H9 (cell line): ENCODE results near the gene ACTRT1. TPM values are rescaled to one million over a fixed set of nuclear protein-coding genes. Genes with fewer than 3 reads are reported as not detected.

ENCODE experiments used
- DNase-seq: peaks from one replicate; pipeline ENCODE4 v3.0.0-alpha.2; 2017
- H2AFZ ChIP-seq: one replicate; pipeline ENCODE4 v1.6.1; 2013; ENCODE audit warnings: mild to moderate bottlenecking, low read length, control low read depth, moderate library complexity
- H2AK5ac ChIP-seq: 2 replicates; pipeline ENCODE4 v1.6.1; 2013; ENCODE audit warnings: low read length, control low read depth, mixed read lengths; ENCODE audit not compliant: insufficient read length
- H2BK120ac ChIP-seq: one replicate; pipeline ENCODE4 v1.6.1; 2013; ENCODE audit warnings: low read depth, mild to moderate bottlenecking, low read length, control low read depth, inconsistent platforms; ENCODE audit not compliant: poor library complexity, severe bottlenecking
- H2BK12ac ChIP-seq: 2 replicates; pipeline ENCODE4 v1.6.1; 2013; ENCODE audit warnings: low read length, control low read depth, mixed read lengths, low read depth; ENCODE audit not compliant: insufficient read length
- H2BK15ac ChIP-seq: 2 replicates; pipeline ENCODE4 v1.6.1; 2013; ENCODE audit warnings: low read depth, low read length, control low read depth
- H2BK20ac ChIP-seq: one replicate; pipeline ENCODE4 v1.6.1; 2013; ENCODE audit warnings: low read depth, mild to moderate bottlenecking, low read length, control low read depth, inconsistent platforms; ENCODE audit not compliant: poor library complexity, severe bottlenecking
- H2BK5ac ChIP-seq: 2 replicates; pipeline ENCODE4 v1.6.1; 2013; ENCODE audit warnings: low read length, control low read depth, mixed read lengths; ENCODE audit not compliant: insufficient read length
- H3K14ac ChIP-seq: 2 replicates; pipeline ENCODE4 v1.6.1; 2013; ENCODE audit warnings: low read length, control low read depth; ENCODE audit not compliant: insufficient read depth
- H3K18ac ChIP-seq: 2 replicates; pipeline ENCODE4 v1.6.1; 2013; ENCODE audit warnings: low read depth, mild to moderate bottlenecking, mixed read lengths, low read length, control low read depth; ENCODE audit not compliant: insufficient read length
- H3K23ac ChIP-seq: 2 replicates; pipeline ENCODE4 v1.6.1; 2013; ENCODE audit warnings: low read length, control low read depth, mixed read lengths, low read depth; ENCODE audit not compliant: insufficient read length
- H3K23me2 ChIP-seq: 2 replicates; pipeline ENCODE4 v1.6.1; 2013; ENCODE audit warnings: low read depth, mild to moderate bottlenecking, mixed read lengths, low read length, control low read depth; ENCODE audit not compliant: insufficient read length, poor library complexity, severe bottlenecking
- H3K27ac ChIP-seq: 2 replicates; pipeline ENCODE4 v1.5.1; 2013; ENCODE audit warnings: low read length, control low read depth, mixed read lengths, low read depth; ENCODE audit not compliant: insufficient read length
- H3K27me3 ChIP-seq: 2 replicates; pipeline ENCODE4 v1.6.1; 2013; ENCODE audit warnings: low read length, control low read depth, inconsistent platforms; ENCODE audit not compliant: insufficient read depth
- H3K4ac ChIP-seq: 2 replicates; pipeline ENCODE4 v1.6.1; 2013; ENCODE audit warnings: low read depth, mild to moderate bottlenecking, control low read depth, inconsistent platforms, low read length, moderate library complexity
- H3K4me1 ChIP-seq: 2 replicates; pipeline ENCODE4 v1.6.1; 2013; ENCODE audit warnings: low read length, control low read depth, inconsistent platforms; ENCODE audit not compliant: insufficient read depth
- H3K4me2 ChIP-seq: 2 replicates; pipeline ENCODE4 v1.6.1; 2013; ENCODE audit warnings: low read length, control low read depth, mixed read lengths; ENCODE audit not compliant: insufficient read length, insufficient read depth
- H3K56ac ChIP-seq: 2 replicates; pipeline ENCODE4 v1.6.1; 2013; ENCODE audit warnings: low read depth, mild to moderate bottlenecking, mixed read lengths, low read length, control low read depth; ENCODE audit not compliant: insufficient read length
- H3K79me1 ChIP-seq: 2 replicates; pipeline ENCODE4 v1.6.1; 2013; ENCODE audit warnings: low read depth, mild to moderate bottlenecking, moderate library complexity, low read length, control low read depth, inconsistent platforms; ENCODE audit not compliant: insufficient read depth, poor library complexity, severe bottlenecking
- H3K79me2 ChIP-seq: 2 replicates; pipeline ENCODE4 v1.6.1; 2013; ENCODE audit warnings: low read length, control low read depth, inconsistent platforms; ENCODE audit not compliant: insufficient read depth
- H3K9ac ChIP-seq: 2 replicates; pipeline ENCODE4 v1.6.1; 2013; ENCODE audit warnings: low read length, control low read depth, mixed read lengths; ENCODE audit not compliant: insufficient read length; ENCODE audit errors: extremely low read depth
- H3K9me3 ChIP-seq: one replicate; pipeline ENCODE4 v1.6.1; 2013; ENCODE audit warnings: low read depth, low read length, inconsistent platforms; ENCODE audit not compliant: control insufficient read depth
- H3T11ph ChIP-seq: one replicate; pipeline ENCODE4 v1.6.1; 2013; ENCODE audit warnings: mild to moderate bottlenecking, low read length, control low read depth, inconsistent platforms
- H4K20me1 ChIP-seq: one replicate; pipeline ENCODE4 v1.6.1; 2013; ENCODE audit not compliant: control insufficient read depth, insufficient read length, insufficient read depth
- H4K5ac ChIP-seq: 2 replicates; pipeline ENCODE4 v1.6.1; 2013; ENCODE audit warnings: low read depth, mild to moderate bottlenecking, mixed read lengths, low read length, control low read depth; ENCODE audit not compliant: insufficient read length
- H4K8ac ChIP-seq: replicated peaks from 2 replicates; pipeline ENCODE4 v1.6.1; 2013; ENCODE audit warnings: low read length, control low read depth, mixed read lengths, low read depth; ENCODE audit not compliant: insufficient read length
- H4K91ac ChIP-seq: 2 replicates; pipeline ENCODE4 v1.6.1; 2013; ENCODE audit warnings: low read depth, mild to moderate bottlenecking, moderate library complexity, mixed read lengths, low read length, control low read depth; ENCODE audit not compliant: insufficient read length
- H3K27ac Mint-ChIP-seq, 3 experiments: 2 replicates in 2 of 3; 3 replicates in 1 of 3; pipeline ENCODE4 v1.8.0; 2020 to 2021; ENCODE audit warnings: mixed read lengths in 3 of 3, mild to moderate bottlenecking in 1 of 3, moderate library complexity in 1 of 3
- H3K27me3 Mint-ChIP-seq: 2 replicates; pipeline ENCODE4 v1.8.0; 2021; ENCODE audit warnings: low read depth, mild to moderate bottlenecking, moderate library complexity, mixed read lengths
- H3K36me3 Mint-ChIP-seq, 3 experiments: 2 replicates in 2 of 3; 3 replicates in 1 of 3; pipeline ENCODE4 v1.8.0; 2020 to 2021; ENCODE audit warnings: low read depth in 3 of 3, mixed read lengths in 3 of 3; ENCODE audit not compliant: insufficient read depth in 1 of 3
- H3K4me1 Mint-ChIP-seq, 2 experiments: 2 replicates each; pipeline ENCODE4 v1.8.0; 2020; ENCODE audit warnings: mixed read lengths in 2 of 2
- H3K4me3 Mint-ChIP-seq, 2 experiments: 2 replicates in 1 of 2; 3 replicates in 1 of 2; pipeline ENCODE4 v1.8.0; 2020 to 2021; ENCODE audit warnings: mild to moderate bottlenecking in 2 of 2, mixed read lengths in 2 of 2, moderate library complexity in 1 of 2
- H3K9me3 Mint-ChIP-seq, 2 experiments: 2 replicates in 1 of 2; 3 replicates in 1 of 2; pipeline ENCODE4 v1.8.0; 2020; ENCODE audit warnings: mild to moderate bottlenecking in 2 of 2, mixed read lengths in 2 of 2, moderate library complexity in 1 of 2
- WGBS: extraction: QIAGEN DNeasy Blood & Tissue Kit; methylation state at CpG from one replicate; pipeline ENCODE4 v1.1.7; 2013; ENCODE audit warnings: missing lambda C conversion rate, low lambda C conversion rate, mixed read lengths; ENCODE audit not compliant: insufficient read length; ENCODE audit errors: extremely low coverage; 5-methylcytosine and 5-hydroxymethylcytosine counted together
- total RNA-seq: library from RNA; stranded (reverse); gene quantifications from 2 replicates; pipeline ENCODE4 v1.2.1, GENCODE V29; 2021
- TF ChIP-seq, protein P1 (sequence below): fragments of 200-600 bp; sonication (generic); conservative IDR thresholded peaks from 3 replicates; pipeline ENCODE4 v1.8.0; 2021; ENCODE audit warnings: antibody characterized with exemption, mild to moderate bottlenecking

The ACTRT1 gene
- total RNA-seq, 1 experiment from 2014 or later: not detected

- no CpG with 5 or more reads among the region's 2 CpGs for WGBS
- no peak overlapping the region for H4K5ac ChIP-seq
These were observed 5.2 kb upstream of the ACTRT1 start for GRCh38 chrX:128057421-128057820.

More at GRCh38 chrX:128057421-128057820, 5.2 kb upstream of the ACTRT1 start:
- TF ChIP-seq, protein P1, sequence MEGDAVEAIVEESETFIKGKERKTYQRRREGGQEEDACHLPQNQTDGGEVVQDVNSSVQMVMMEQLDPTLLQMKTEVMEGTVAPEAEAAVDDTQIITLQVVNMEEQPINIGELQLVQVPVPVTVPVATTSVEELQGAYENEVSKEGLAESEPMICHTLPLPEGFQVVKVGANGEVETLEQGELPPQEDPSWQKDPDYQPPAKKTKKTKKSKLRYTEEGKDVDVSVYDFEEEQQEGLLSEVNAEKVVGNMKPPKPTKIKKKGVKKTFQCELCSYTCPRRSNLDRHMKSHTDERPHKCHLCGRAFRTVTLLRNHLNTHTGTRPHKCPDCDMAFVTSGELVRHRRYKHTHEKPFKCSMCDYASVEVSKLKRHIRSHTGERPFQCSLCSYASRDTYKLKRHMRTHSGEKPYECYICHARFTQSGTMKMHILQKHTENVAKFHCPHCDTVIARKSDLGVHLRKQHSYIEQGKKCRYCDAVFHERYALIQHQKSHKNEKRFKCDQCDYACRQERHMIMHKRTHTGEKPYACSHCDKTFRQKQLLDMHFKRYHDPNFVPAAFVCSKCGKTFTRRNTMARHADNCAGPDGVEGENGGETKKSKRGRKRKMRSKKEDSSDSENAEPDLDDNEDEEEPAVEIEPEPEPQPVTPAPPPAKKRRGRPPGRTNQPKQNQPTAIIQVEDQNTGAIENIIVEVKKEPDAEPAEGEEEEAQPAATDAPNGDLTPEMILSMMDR: no peak
- no peak overlapping the region for H3K18ac ChIP-seq
- H3K9ac ChIP-seq: no peak overlapping the region
- H3K4me1 ChIP-seq: no peaks in the 10 kb centered on the region
- H2BK15ac ChIP-seq: no peak overlapping the region
- no peak overlapping the region for H3K14ac ChIP-seq
- H2BK5ac ChIP-seq: no peak overlapping the region
- H3K4ac ChIP-seq: no peak overlapping the region
- H2BK120ac ChIP-seq: no peak overlapping the region
- no peak for DNase-seq
- Mint-ChIP-seq H3K27me3 (no peaks in the 10 kb centered on the region), H3K27ac (no peak overlapping the region), H3K4me3 (no peak overlapping the region), H3K9me3 (peaks cover 22 to 62% of the 10 kb centered on the region in 2 experiments), H3K4me1 (no peaks in the 10 kb centered on the region), H3K36me3 (no peaks in the 10 kb centered on the region; a peak in 1 of 7 replicates)
- no peaks in the 10 kb centered on the region for H3K27me3 ChIP-seq
- no peak overlapping the region for H2AFZ ChIP-seq
- H2BK12ac ChIP-seq: no peak overlapping the region
- H3K79me2 ChIP-seq: no peaks in the 10 kb centered on the region
- no peak overlapping the region for H3T11ph ChIP-seq
- no peak overlapping the region for H3K23ac ChIP-seq
- H3K9me3 ChIP-seq: no peaks in the 10 kb centered on the region
- H4K20me1 ChIP-seq: no peaks in the 10 kb centered on the region
- no peak overlapping the region for H3K4me2 ChIP-seq
- no peak overlapping the region for H2AK5ac ChIP-seq
- H4K91ac ChIP-seq: no peak overlapping the region
- no peak overlapping the region for H4K8ac ChIP-seq
- H2BK20ac ChIP-seq: no peak overlapping the region
- H3K79me1 ChIP-seq: no peaks in the 10 kb centered on the region
- H3K27ac ChIP-seq: no peak overlapping the region
- H3K23me2 ChIP-seq: no peaks in the 10 kb centered on the region
- no peak overlapping the region for H3K56ac ChIP-seq
